Measurements from ENCODE around the gene PITX1. TPM values are rescaled to one million over a fixed set of nuclear protein-coding genes. Genes with fewer than 3 reads are reported as not detected.
"Not testable (repeated sequence)": the region's sequence is repeated elsewhere in the genome, so short reads cannot be mapped to it uniquely, and the experiment has no call there.

The PITX1 gene
- total RNA-seq (2021; ENCODE audit: unreplicated experiment) (31.0 TPM), Bru-seq, nascent RNA (percentile 67 among the genes with signal in this experiment), BruChase-seq, experiment 1, labeled RNA remaining after a 6-hour chase (percentile 56 among the genes with signal in this experiment), BruChase-seq, experiment 2, labeled RNA remaining after a 2-hour chase (percentile 62 among the genes with signal in this experiment)
- polyA plus RNA-seq (2012), result 26.2 and 36.3 TPM in 2 replicates
- long read RNA-seq, transcript PITX1-201 (3 exons, 2,406 nt), result major isoform, 86 of 106 reads
- long read RNA-seq, transcript PITX1-204 (2 exons, 770 nt), result minor isoform, 5 of 106 reads
- long read RNA-seq, partial matches to known transcripts, result 0 of 106 reads
- long read RNA-seq, other reads (novel, unspliced or antisense), result 15 of 106 reads

DNA sequence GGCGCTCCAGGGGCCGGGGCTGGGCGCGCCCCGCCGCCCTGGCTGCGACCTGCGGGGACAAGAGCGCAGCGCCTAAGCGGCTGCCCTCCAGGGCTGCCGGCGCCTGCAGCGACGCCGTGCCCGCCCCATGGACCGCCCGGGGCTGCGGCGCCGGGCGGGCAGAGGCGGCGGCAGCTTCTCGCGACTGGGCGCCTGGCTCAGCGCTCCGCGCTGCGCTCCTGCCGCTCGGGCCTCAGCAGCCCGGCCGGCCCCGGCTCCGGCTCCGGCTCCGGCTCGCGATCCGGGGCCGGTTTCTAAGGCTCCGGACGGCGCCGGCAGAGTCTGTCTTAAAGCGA, at the start of gene PITX1:
PITX1 (minus strand) TSS at position 328 of the 335 bp plus-strand sequence. CDS start 347 bp downstream, outside the sequence.
- peak; percentile 54 for ATAC-seq
- H3K27me3 ChIP-seq (ENCODE audit: insufficient read depth, low read length), result no peaks in the 10 kb centered on the region
- H3K9me3 ChIP-seq (ENCODE audit: control insufficient read depth in 1 of 2, insufficient read depth in 1 of 2, low read depth in 1 of 2, low read length in 2 of 2), result no peaks in the 10 kb centered on the region
- no peak for DNase-seq (ENCODE audit: low read depth, low spot score)
- H2AFZ ChIP-seq (ENCODE audit: low read depth, low read length, poor library complexity, severe bottlenecking), result peak within 1 kb of the TSS; percentile 4
- H3K9ac ChIP-seq (ENCODE audit: low read length), result peak within 1 kb of the TSS; percentile 97
- H3K79me2 ChIP-seq (ENCODE audit: insufficient read depth, low read length), result peaks cover 48% of the 10 kb centered on the region
- H3K27ac ChIP-seq (ENCODE audit: low read depth, low read length), result peak within 1 kb of the TSS; percentile 91
- H3K4me1 ChIP-seq (ENCODE audit: control insufficient read depth in 1 of 2, insufficient read depth in 2 of 2, low read length in 2 of 2), result peaks cover 16 to 36% of the 10 kb centered on the region in 2 experiments
- no peaks in the 10 kb centered on the region for H4K20me1 ChIP-seq (ENCODE audit: insufficient read depth)
- RAD21 ChIA-PET (ENCODE audit: low non-redundant PET in 1 of 2, low total read pairs in 2 of 2, uncharacterized antibody in 2 of 2, unreplicated experiment in 2 of 2), result interaction anchor here in 1 of 2 experiments (1.1 kb wide), 1 partner anchor 157 kb away, joined by 4 read pairs; no protein-coding TSS in a partner anchor
- no TSS peak for BruUV-seq (replicated peaks)
- H3K4me2 ChIP-seq (ENCODE audit: low read length), result peak within 1 kb of the TSS; percentile 97
- peaks cover 0 to 3% of the 10 kb centered on the region in 2 experiments; a peak in 1 of 4 replicates for H3K36me3 ChIP-seq (ENCODE audit: control insufficient read depth in 1 of 2, insufficient read depth in 2 of 2, low read length in 2 of 2)
- CTCF ChIA-PET, result interaction anchor here (1.1 kb wide), 1 partner anchor 129 kb away, joined by 3 read pairs; the partner anchor contains the start of gene PCBD2
- intact Hi-C loops (cut with micrococcal nuclease), result loop anchor here (2.0 to 5.0 kb wide), 2 partner anchors 107 to 153 kb away; no protein-coding TSS in a partner anchor
- POLR2A ChIA-PET, result no interaction called here
- H3K9me2 ChIP-seq (ENCODE audit: insufficient read depth), result no peaks in the 10 kb centered on the region
- TF ChIP-seq SRF (IDR thresholded peaks at IDR 0.05; ENCODE audit: low read depth) (no peak), SIN3A (IDR thresholded peaks at IDR 0.05; ENCODE audit: low read depth) (peak; percentile 30; the same call in 1 of the 2 replicates), POLR2AphosphoS5 (IDR thresholded peaks at IDR 0.05; ENCODE audit: low read depth, low read length) (peak; percentile 62; the same call in 1 of the 2 replicates), CEBPB (IDR thresholded peaks at IDR 0.05; ENCODE audit: low read depth) (no peak)
- H3K4me3 ChIP-seq (replicated peaks in 1 of 2; ENCODE audit: low read depth in 1 of 2, low read length in 2 of 2), result peak within 1 kb of the TSS; percentile 92 to 100

DNA sequence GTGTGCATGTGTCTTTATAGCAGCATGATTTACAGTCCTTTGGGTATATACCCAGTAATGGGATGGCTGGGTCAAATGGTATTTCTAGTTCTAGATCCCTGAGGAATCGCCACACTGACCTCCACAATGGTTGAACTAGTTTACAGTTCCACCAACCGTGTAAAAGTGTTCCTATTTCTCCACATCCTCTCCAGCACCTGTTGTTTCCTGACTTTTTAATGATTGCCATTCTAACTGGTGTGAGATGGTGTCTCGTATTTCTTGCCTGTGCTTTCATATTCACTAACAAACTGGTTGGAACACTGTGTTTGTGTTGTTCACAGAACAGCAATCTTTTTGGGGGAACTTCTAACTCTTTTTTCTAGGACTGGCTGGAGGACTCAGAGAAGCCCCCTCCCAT, 49.3 kb upstream of the PITX1 start:
- CTCF ChIA-PET; DNase-seq (ENCODE audit: low read depth, low spot score): not testable (repeated sequence)
- H3K9me3 ChIP-seq (ENCODE audit: control insufficient read depth in 1 of 2, insufficient read depth in 1 of 2, low read depth in 1 of 2, low read length in 2 of 2), result peaks cover 0 to 16% of the 10 kb centered on the region in 2 experiments; a peak in 3 of 4 replicates

More for the DNA sequence above, 49.3 kb upstream of the PITX1 start:
- H3K27ac ChIP-seq (ENCODE audit: low read depth, low read length); H3K9me2 ChIP-seq (ENCODE audit: insufficient read depth); RAD21 ChIA-PET (ENCODE audit: low non-redundant PET in 1 of 2, low total read pairs in 2 of 2, uncharacterized antibody in 2 of 2, unreplicated experiment in 2 of 2); intact Hi-C loops (cut with micrococcal nuclease); H3K27me3 ChIP-seq (ENCODE audit: insufficient read depth, low read length); H3K79me2 ChIP-seq (ENCODE audit: insufficient read depth, low read length); H3K36me3 ChIP-seq (ENCODE audit: control insufficient read depth in 1 of 2, insufficient read depth in 2 of 2, low read length in 2 of 2); H3K4me2 ChIP-seq (ENCODE audit: low read length); H3K4me3 ChIP-seq (replicated peaks in 1 of 2; ENCODE audit: low read depth in 1 of 2, low read length in 2 of 2); H3K9ac ChIP-seq (ENCODE audit: low read length); ATAC-seq; H2AFZ ChIP-seq (ENCODE audit: low read depth, low read length, poor library complexity, severe bottlenecking); BruUV-seq (replicated peaks); POLR2A ChIA-PET; H4K20me1 ChIP-seq (ENCODE audit: insufficient read depth): not testable (repeated sequence)
- peaks cover 3 to 15% of the 10 kb centered on the region in 2 experiments; a peak in 3 of 4 replicates for H3K4me1 ChIP-seq (ENCODE audit: control insufficient read depth in 1 of 2, insufficient read depth in 2 of 2, low read length in 2 of 2)
